ENCODE data around the gene STXBP3.

STXBP3 gene

GRCh38 chr1:108749081-108749480 lies 2.6 kb downstream of the STXBP3 start:
- no peak for DNase-seq (ENCODE audit: low spot score)

GRCh38 chr1:108750476-108751181 lies 4.2 kb downstream of the STXBP3 start:
- no peak for TF ChIP-seq CTCF (IDR thresholded peaks at IDR 0.05; ENCODE audit: borderline replicate concordance, control extremely low read depth, extremely low read depth, insufficient read depth, missing control alignments)
- DNase-seq (ENCODE audit: low spot score), result no peak
- in situ Hi-C loops (cut with MboI; ENCODE audit: low sequenced_read_pairs, unreplicated experiment), result no loop called here

More at GRCh38 chr1:108749081-108749480, 2.6 kb downstream of the STXBP3 start:
- TF ChIP-seq CTCF (IDR thresholded peaks at IDR 0.05; ENCODE audit: borderline replicate concordance, control extremely low read depth, extremely low read depth, insufficient read depth, missing control alignments), result no peak
- in situ Hi-C loops (cut with MboI; ENCODE audit: low sequenced_read_pairs, unreplicated experiment), result no loop called here

GRCh38 chr1:108753363-108753762 lies 6.9 kb downstream of the STXBP3 start:
- no peak for TF ChIP-seq CTCF (IDR thresholded peaks at IDR 0.05; ENCODE audit: borderline replicate concordance, control extremely low read depth, extremely low read depth, insufficient read depth, missing control alignments)
- in situ Hi-C loops (cut with MboI; ENCODE audit: low sequenced_read_pairs, unreplicated experiment), result no loop called here
- DNase-seq (ENCODE audit: low spot score), result no peak

- DNase-seq (ENCODE audit: low spot score), result no peak
- no peak for TF ChIP-seq CTCF (IDR thresholded peaks at IDR 0.05; ENCODE audit: borderline replicate concordance, control extremely low read depth, extremely low read depth, insufficient read depth, missing control alignments)
- in situ Hi-C loops (cut with MboI; ENCODE audit: low sequenced_read_pairs, unreplicated experiment), result no loop called here
These were observed 12.3 kb downstream of the STXBP3 start for GRCh38 chr1:108758796-108759195.

GRCh38 chr1:108767115-108767514 lies 20.6 kb downstream of the STXBP3 start:
- no peak for DNase-seq (ENCODE audit: low spot score)
- TF ChIP-seq CTCF (IDR thresholded peaks at IDR 0.05; ENCODE audit: borderline replicate concordance, control extremely low read depth, extremely low read depth, insufficient read depth, missing control alignments), result no peak
- in situ Hi-C loops (cut with MboI; ENCODE audit: low sequenced_read_pairs, unreplicated experiment), result no loop called here

GRCh38 chr1:108767708-108768107 lies 21.2 kb downstream of the STXBP3 start:
- TF ChIP-seq CTCF (IDR thresholded peaks at IDR 0.05; ENCODE audit: borderline replicate concordance, control extremely low read depth, extremely low read depth, insufficient read depth, missing control alignments), result no peak
- in situ Hi-C loops (cut with MboI; ENCODE audit: low sequenced_read_pairs, unreplicated experiment), result no loop called here

More at GRCh38 chr1:108767708-108768107, 21.2 kb downstream of the STXBP3 start:
- DNase-seq (ENCODE audit: low spot score), result no peak
